HFFc6 (cell line): ENCODE measurements around the gene C11orf65. TPM values are rescaled to one million over a fixed set of nuclear protein-coding genes. Genes with fewer than 3 reads are reported as not detected.

ENCODE experiments used
- DNase-seq: peaks from one replicate; pipeline ENCODE4 v3.0.0-alpha.2; 2018
- H3K27ac Mint-ChIP-seq: 2 replicates; pipeline ENCODE4 v1.8.0; 2020; ENCODE audit warnings: mild to moderate bottlenecking, mixed read lengths
- H3K27me3 Mint-ChIP-seq: 2 replicates; pipeline ENCODE4 v1.8.0; 2021; ENCODE audit warnings: mild to moderate bottlenecking, moderate library complexity, mixed read lengths; ENCODE audit not compliant: insufficient read depth
- H3K36me3 Mint-ChIP-seq: 2 replicates; pipeline ENCODE4 v1.8.0; 2021; ENCODE audit warnings: low read depth, mixed read lengths
- H3K4me1 Mint-ChIP-seq: 2 replicates; pipeline ENCODE4 v1.8.0; 2020; ENCODE audit warnings: low read depth, mixed read lengths
- H3K4me3 Mint-ChIP-seq: 2 replicates; pipeline ENCODE4 v1.8.0; 2020; ENCODE audit warnings: mild to moderate bottlenecking, moderate library complexity, mixed read lengths
- H3K9me3 Mint-ChIP-seq: 2 replicates; pipeline ENCODE4 v1.8.0; 2020; ENCODE audit warnings: mild to moderate bottlenecking, mixed read lengths
- total RNA-seq, 6 experiments: library from RNA; stranded (reverse); fragmentation: NEBNext Ultra II Directional; extraction: Animal tissue kit (Norgen Biotek cat#: 25700); gene quantifications; 2 replicates in 1 of 6; 3 replicates in 5 of 6; pipeline ENCODE4 v1.2.3, GENCODE V29; 2021
- TF ChIP-seq, protein P1 (sequence below): fragments of 200-600 bp; sonication (generic); IDR thresholded peaks from 2 replicates; pipeline ENCODE4 v1.5.0; 2021; ENCODE audit warnings: antibody characterized with exemption, mild to moderate bottlenecking

The C11orf65 gene
- total RNA-seq, 6 experiments from 2014 or later, result 0.47 to 0.69 (median 0.51) TPM; not detected in 1

- Mint-ChIP-seq H3K27ac (no peak overlapping the region), H3K36me3 (peaks cover 3% of the 10 kb centered on the region; the same call in 1 of the 2 replicates), H3K27me3 (peaks cover 3% of the 10 kb centered on the region; the same call in 1 of the 2 replicates), H3K4me3 (no peak overlapping the region), H3K4me1 (peaks cover 33% of the 10 kb centered on the region), H3K9me3 (no peaks in the 10 kb centered on the region)
- TF ChIP-seq, protein P1, sequence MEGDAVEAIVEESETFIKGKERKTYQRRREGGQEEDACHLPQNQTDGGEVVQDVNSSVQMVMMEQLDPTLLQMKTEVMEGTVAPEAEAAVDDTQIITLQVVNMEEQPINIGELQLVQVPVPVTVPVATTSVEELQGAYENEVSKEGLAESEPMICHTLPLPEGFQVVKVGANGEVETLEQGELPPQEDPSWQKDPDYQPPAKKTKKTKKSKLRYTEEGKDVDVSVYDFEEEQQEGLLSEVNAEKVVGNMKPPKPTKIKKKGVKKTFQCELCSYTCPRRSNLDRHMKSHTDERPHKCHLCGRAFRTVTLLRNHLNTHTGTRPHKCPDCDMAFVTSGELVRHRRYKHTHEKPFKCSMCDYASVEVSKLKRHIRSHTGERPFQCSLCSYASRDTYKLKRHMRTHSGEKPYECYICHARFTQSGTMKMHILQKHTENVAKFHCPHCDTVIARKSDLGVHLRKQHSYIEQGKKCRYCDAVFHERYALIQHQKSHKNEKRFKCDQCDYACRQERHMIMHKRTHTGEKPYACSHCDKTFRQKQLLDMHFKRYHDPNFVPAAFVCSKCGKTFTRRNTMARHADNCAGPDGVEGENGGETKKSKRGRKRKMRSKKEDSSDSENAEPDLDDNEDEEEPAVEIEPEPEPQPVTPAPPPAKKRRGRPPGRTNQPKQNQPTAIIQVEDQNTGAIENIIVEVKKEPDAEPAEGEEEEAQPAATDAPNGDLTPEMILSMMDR, result no peak
- DNase-seq, result no peak
Observed at GRCh38 chr11:108508653-108509593, 41.6 kb upstream of the C11orf65 start.

- peaks cover 40% of the 10 kb centered on the region for H3K4me1 Mint-ChIP-seq
- peak; percentile 38 for DNase-seq
Observed at GRCh38 chr11:108501396-108501795, 34.1 kb upstream of the C11orf65 start.

GRCh38 chr11:108500721-108501120, 33.4 kb upstream of the C11orf65 start:
- H3K4me1 Mint-ChIP-seq, result peaks cover 46% of the 10 kb centered on the region

More at GRCh38 chr11:108501396-108501795, 34.1 kb upstream of the C11orf65 start:
- Mint-ChIP-seq H3K27me3 (peaks cover 2% of the 10 kb centered on the region), H3K9me3 (no peaks in the 10 kb centered on the region), H3K27ac (peak overlapping the region; percentile 67), H3K36me3 (no peaks in the 10 kb centered on the region), H3K4me3 (peak overlapping the region; percentile 61)
- TF ChIP-seq, protein P1, result no peak

DNA sequence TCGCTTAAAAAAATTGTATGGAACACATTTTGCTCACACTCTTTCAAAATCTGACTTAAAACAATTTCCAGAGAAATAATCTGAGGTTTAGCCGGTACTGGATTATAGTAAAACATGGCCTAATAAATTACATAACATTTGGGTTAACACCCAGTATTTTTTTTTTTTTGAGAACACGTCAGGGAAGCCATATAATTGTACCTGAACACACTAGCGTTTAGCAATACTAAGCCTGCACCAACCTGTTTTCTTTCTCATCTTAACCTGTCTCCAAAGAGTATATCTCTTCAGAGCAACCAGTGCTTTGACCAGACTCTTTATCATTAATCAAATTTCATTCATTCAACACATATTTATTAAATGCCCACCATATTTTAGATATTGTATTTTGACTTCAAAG, 32.8 kb upstream of the C11orf65 start:
- no peak overlapping the region for H3K27ac Mint-ChIP-seq
- no peak for DNase-seq
- H3K4me1 Mint-ChIP-seq, result peaks cover 46% of the 10 kb centered on the region
- H3K27me3 Mint-ChIP-seq, result peaks cover 2% of the 10 kb centered on the region
- no peaks in the 10 kb centered on the region for H3K36me3 Mint-ChIP-seq
- TF ChIP-seq, protein P1, result no peak
- H3K9me3 Mint-ChIP-seq, result no peaks in the 10 kb centered on the region
- no peak overlapping the region; the same call in 1 of the 2 replicates for H3K4me3 Mint-ChIP-seq

More at GRCh38 chr11:108500721-108501120, 33.4 kb upstream of the C11orf65 start:
- H3K27ac Mint-ChIP-seq, result peak overlapping the region; percentile 67
- peaks cover 2% of the 10 kb centered on the region for H3K27me3 Mint-ChIP-seq
- peak overlapping the region; percentile 61 for H3K4me3 Mint-ChIP-seq
- no peaks in the 10 kb centered on the region for H3K9me3 Mint-ChIP-seq
- no peaks in the 10 kb centered on the region for H3K36me3 Mint-ChIP-seq
- no peak for DNase-seq
- TF ChIP-seq, protein P1, result no peak

DNA sequence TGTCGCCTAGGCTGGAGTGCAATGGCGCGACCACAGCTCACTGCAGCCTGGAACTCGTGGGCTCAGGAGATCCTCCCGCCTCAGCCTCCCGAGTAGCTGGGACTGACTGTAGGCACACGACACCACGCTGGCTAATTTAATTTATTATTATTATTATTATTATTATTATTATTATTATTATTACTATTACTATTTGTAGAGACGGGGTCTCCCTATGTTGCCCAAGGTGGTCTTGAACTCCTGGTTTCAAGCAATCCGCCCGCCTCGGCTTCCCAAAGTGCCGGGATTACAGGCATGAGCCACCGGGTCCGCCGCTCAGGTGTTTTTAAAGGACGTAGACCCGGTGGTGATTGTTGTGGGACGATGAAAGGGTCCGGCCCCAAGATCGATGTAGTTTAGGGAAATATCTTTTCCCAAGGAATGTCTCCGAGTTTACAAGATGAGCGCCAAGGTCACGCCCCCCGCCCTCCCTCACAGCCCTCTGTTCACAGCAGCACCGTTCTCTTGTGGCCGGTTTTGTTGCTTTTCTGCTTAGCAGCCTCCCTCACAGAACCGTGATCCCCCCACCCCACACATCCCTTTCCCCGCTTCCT, 31.6 kb upstream of the C11orf65 start:
- no peak for DNase-seq
- peaks cover 46% of the 10 kb centered on the region for H3K4me1 Mint-ChIP-seq
- H3K27ac Mint-ChIP-seq, result peak overlapping the region; percentile 90
- peak overlapping the region; percentile 83 for H3K4me3 Mint-ChIP-seq
- H3K36me3 Mint-ChIP-seq, result peaks cover 7% of the 10 kb centered on the region; the same call in 1 of the 2 replicates
- H3K27me3 Mint-ChIP-seq, result peaks cover 2% of the 10 kb centered on the region
- H3K9me3 Mint-ChIP-seq, result no peaks in the 10 kb centered on the region
- TF ChIP-seq, protein P1, result no peak
